ENCODE data around the gene ROPN1L. TPM values are rescaled to one million over a fixed set of nuclear protein-coding genes. Genes with fewer than 3 reads are reported as not detected.
A peak's percentile ranks its signal among the peaks of the same experiment; 100 is the strongest.

ROPN1L gene
- total and polyA plus RNA-seq, 5 donors from 2014 or later, result 3.0 to 14.4 (median 5.3) TPM

- Histone ChIP-seq H3K4me1 (ENCODE audit: control insufficient read depth, insufficient read depth, low read length, poor library complexity, severe bottlenecking) (no peaks in the 10 kb centered on the region), H3K27me3 (ENCODE audit: control insufficient read depth, insufficient read depth, low read length) (no peaks in the 10 kb centered on the region), H3K36me3 (ENCODE audit: control insufficient read depth, insufficient read depth, low read length) (no peaks in the 10 kb centered on the region), H3K4me3 (ENCODE audit: low read depth, low read length) (no peak overlapping the region), H3K27ac (ENCODE audit: insufficient read depth, low read length, poor library complexity, severe bottlenecking) (no peak overlapping the region), H3K9me3 (ENCODE audit: control insufficient read depth in 2 of 2, low read length in 2 of 2) (no peaks in the 10 kb centered on the region)
- Mint-ChIP-seq H3K27me3 (peaks cover 6% of the 10 kb centered on the region), H3K36me3 (peaks cover 8% of the 10 kb centered on the region), H3K9me3 (no peaks in the 10 kb centered on the region), H3K4me3 (no peak overlapping the region), H3K4me1 (peaks cover 0 to 8% (median 2%) of the 10 kb centered on the region in 4 donors), H3K27ac (peak overlapping the region in 1 of 3 donors; percentile 46)
- DNase-seq (peak in 1 of 3 donors; percentile 32), ATAC-seq (ENCODE audit: low read depth in 2 of 2) (no peak)
Observed at GRCh38 chr5:10467281-10468198, 25.9 kb downstream of the ROPN1L start.

- peaks cover 0 to 8% (median 2%) of the 10 kb centered on the region in 4 donors for H3K4me1 Mint-ChIP-seq
- ATAC-seq (ENCODE audit: low read depth in 2 of 2) (no peak), DNase-seq (no peak)
- no peaks in the 10 kb centered on the region for H3K4me1 ChIP-seq (ENCODE audit: control insufficient read depth, insufficient read depth, low read length, poor library complexity, severe bottlenecking)
- H3K27me3 Mint-ChIP-seq, result peaks cover 6% of the 10 kb centered on the region
- no peaks in the 10 kb centered on the region for H3K9me3 ChIP-seq (ENCODE audit: control insufficient read depth in 2 of 2, low read length in 2 of 2)
- no peak overlapping the region for H3K27ac ChIP-seq (ENCODE audit: insufficient read depth, low read length, poor library complexity, severe bottlenecking)
- H3K36me3 Mint-ChIP-seq, result peaks cover 11% of the 10 kb centered on the region
- no peak overlapping the region for H3K4me3 ChIP-seq (ENCODE audit: low read depth, low read length)
- H3K36me3 ChIP-seq (ENCODE audit: control insufficient read depth, insufficient read depth, low read length), result no peaks in the 10 kb centered on the region
- no peaks in the 10 kb centered on the region for H3K27me3 ChIP-seq (ENCODE audit: control insufficient read depth, insufficient read depth, low read length)
- H3K27ac Mint-ChIP-seq, result peak overlapping the region in 1 of 3 donors; percentile 46
- H3K9me3 Mint-ChIP-seq, result peaks cover 0 to 2% (median 0%) of the 10 kb centered on the region in 7 donors
- no peak overlapping the region for H3K4me3 Mint-ChIP-seq
Observed at GRCh38 chr5:10468256-10468655, 26.6 kb downstream of the ROPN1L start.

DNA sequence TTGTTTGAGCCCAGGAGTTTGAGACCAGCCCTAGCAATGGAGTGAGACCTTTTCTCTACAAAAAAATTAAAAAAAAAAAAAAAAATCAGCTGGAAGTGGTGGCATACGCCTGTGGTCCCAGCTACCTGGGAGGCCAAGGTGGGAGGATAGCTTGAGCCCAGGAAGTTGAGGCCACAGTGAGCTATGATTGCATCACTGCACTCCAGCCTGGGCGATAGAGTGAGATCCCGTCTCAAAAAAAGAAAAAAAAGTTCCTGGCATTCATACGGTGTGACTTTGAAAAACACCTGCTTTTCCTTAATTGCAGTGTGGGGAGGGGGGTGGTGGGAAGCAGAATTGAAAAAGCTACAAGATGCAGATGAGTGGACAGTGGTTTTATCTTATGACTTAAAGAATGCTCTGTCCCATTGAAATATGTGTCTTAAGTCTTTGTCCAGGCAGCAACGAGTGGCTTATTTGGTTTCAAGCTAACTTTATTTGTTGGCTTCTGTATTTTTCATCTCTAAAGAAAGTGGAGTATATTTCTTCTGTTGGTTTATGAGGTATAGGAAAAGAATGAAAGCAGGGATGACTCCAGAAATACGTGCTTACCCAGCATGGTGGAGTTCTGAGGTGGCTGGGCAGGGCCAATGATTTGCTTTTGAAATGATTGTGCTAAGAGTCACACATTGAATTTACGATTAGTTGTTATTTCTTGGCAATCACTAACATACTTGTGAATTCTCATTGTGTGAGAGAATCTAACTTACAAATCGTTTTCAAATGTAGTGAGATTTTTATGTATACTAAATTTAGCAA lies 27.8 kb downstream of the ROPN1L start:
- Mint-ChIP-seq H3K4me3 (no peak overlapping the region), H3K27me3 (peaks cover 6% of the 10 kb centered on the region), H3K4me1 (peaks cover 0 to 8% (median 2%) of the 10 kb centered on the region in 4 donors), H3K9me3 (peaks cover 0 to 3% (median 0%) of the 10 kb centered on the region in 7 donors), H3K27ac (no peak overlapping the region), H3K36me3 (peaks cover 6% of the 10 kb centered on the region)
- no peaks in the 10 kb centered on the region for H3K9me3 ChIP-seq (ENCODE audit: control insufficient read depth in 2 of 2, low read length in 2 of 2)
- H3K27me3 ChIP-seq (ENCODE audit: control insufficient read depth, insufficient read depth, low read length), result no peaks in the 10 kb centered on the region
- ATAC-seq (ENCODE audit: low read depth in 2 of 2) (no peak), DNase-seq (no peak)
- H3K36me3 ChIP-seq (ENCODE audit: control insufficient read depth, insufficient read depth, low read length), result no peaks in the 10 kb centered on the region
- no peaks in the 10 kb centered on the region for H3K4me1 ChIP-seq (ENCODE audit: control insufficient read depth, insufficient read depth, low read length, poor library complexity, severe bottlenecking)
- no peak overlapping the region for H3K4me3 ChIP-seq (ENCODE audit: low read depth, low read length)
- no peak overlapping the region for H3K27ac ChIP-seq (ENCODE audit: insufficient read depth, low read length, poor library complexity, severe bottlenecking)

- H3K4me3 ChIP-seq (ENCODE audit: low read depth, low read length), result no peak overlapping the region
- H3K27ac ChIP-seq (ENCODE audit: insufficient read depth, low read length, poor library complexity, severe bottlenecking), result no peak overlapping the region
- no peak for ATAC-seq (ENCODE audit: low read depth in 2 of 2)
- peaks cover 0 to under 1% of the 10 kb centered on the region in 2 experiments for H3K9me3 ChIP-seq (ENCODE audit: control insufficient read depth in 2 of 2, low read length in 2 of 2)
- Mint-ChIP-seq H3K27ac (no peak overlapping the region), H3K4me3 (no peak overlapping the region), H3K27me3 (peaks cover 11% of the 10 kb centered on the region), H3K4me1 (peaks cover 0 to 8% (median 2%) of the 10 kb centered on the region in 4 donors), H3K36me3 (peaks cover 6% of the 10 kb centered on the region), H3K9me3 (peaks cover 0 to 7% (median 0%) of the 10 kb centered on the region in 7 donors)
- H3K36me3 ChIP-seq (ENCODE audit: control insufficient read depth, insufficient read depth, low read length), result no peaks in the 10 kb centered on the region
- H3K27me3 ChIP-seq (ENCODE audit: control insufficient read depth, insufficient read depth, low read length), result no peaks in the 10 kb centered on the region
- H3K4me1 ChIP-seq (ENCODE audit: control insufficient read depth, insufficient read depth, low read length, poor library complexity, severe bottlenecking), result no peaks in the 10 kb centered on the region
- no peak for DNase-seq
Observed at GRCh38 chr5:10470669-10471068, 29.0 kb downstream of the ROPN1L start.

DNA sequence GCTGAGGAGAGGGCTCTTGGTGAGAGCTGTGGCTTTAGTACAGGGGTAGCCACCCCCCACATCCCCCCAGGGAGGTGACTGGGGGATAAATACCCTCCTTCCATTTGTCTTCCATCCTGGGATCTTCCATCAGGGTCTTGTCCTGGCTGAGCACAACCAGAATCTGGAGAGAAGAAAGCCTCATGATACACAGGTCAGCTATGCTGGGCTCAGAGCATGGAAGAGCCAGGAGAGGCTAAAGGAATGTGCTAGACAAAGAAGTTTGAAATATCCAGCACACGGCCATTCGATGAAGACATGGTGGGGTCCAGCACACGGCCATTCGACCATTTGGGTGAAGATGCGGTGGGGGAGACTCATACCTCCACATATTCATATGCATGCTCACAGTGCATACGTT lies 30.0 kb downstream of the ROPN1L start:
- H3K4me3 ChIP-seq (ENCODE audit: low read depth, low read length), result no peak overlapping the region
- H3K27ac ChIP-seq (ENCODE audit: insufficient read depth, low read length, poor library complexity, severe bottlenecking), result no peak overlapping the region
- H3K27me3 ChIP-seq (ENCODE audit: control insufficient read depth, insufficient read depth, low read length), result no peaks in the 10 kb centered on the region
- no peak for DNase-seq
- Mint-ChIP-seq H3K27ac (no peak overlapping the region), H3K4me3 (no peak overlapping the region), H3K9me3 (peaks cover 0 to 7% (median 3%) of the 10 kb centered on the region in 7 donors), H3K36me3 (peaks cover 3% of the 10 kb centered on the region), H3K27me3 (peaks cover 20% of the 10 kb centered on the region), H3K4me1 (peaks cover 0 to 5% (median 2%) of the 10 kb centered on the region in 4 donors)
- H3K9me3 ChIP-seq (ENCODE audit: control insufficient read depth in 2 of 2, low read length in 2 of 2), result peaks cover 0 to 3% of the 10 kb centered on the region in 2 experiments
- no peak for ATAC-seq (ENCODE audit: low read depth in 2 of 2)
- no peaks in the 10 kb centered on the region for H3K36me3 ChIP-seq (ENCODE audit: control insufficient read depth, insufficient read depth, low read length)
- no peaks in the 10 kb centered on the region for H3K4me1 ChIP-seq (ENCODE audit: control insufficient read depth, insufficient read depth, low read length, poor library complexity, severe bottlenecking)

- Mint-ChIP-seq H3K4me1 (no peaks in the 10 kb centered on the region), H3K4me3 (no peak overlapping the region), H3K9me3 (peaks cover 0 to 7% (median 5%) of the 10 kb centered on the region in 7 donors), H3K36me3 (peaks cover 3% of the 10 kb centered on the region), H3K27me3 (peaks cover 16% of the 10 kb centered on the region), H3K27ac (no peak overlapping the region)
- Histone ChIP-seq H3K27ac (ENCODE audit: insufficient read depth, low read length, poor library complexity, severe bottlenecking) (no peak overlapping the region), H3K27me3 (ENCODE audit: control insufficient read depth, insufficient read depth, low read length) (no peaks in the 10 kb centered on the region), H3K36me3 (ENCODE audit: control insufficient read depth, insufficient read depth, low read length) (no peaks in the 10 kb centered on the region), H3K4me1 (ENCODE audit: control insufficient read depth, insufficient read depth, low read length, poor library complexity, severe bottlenecking) (no peaks in the 10 kb centered on the region), H3K9me3 (ENCODE audit: control insufficient read depth in 2 of 2, low read length in 2 of 2) (peaks cover 0 to 3% of the 10 kb centered on the region in 2 experiments), H3K4me3 (ENCODE audit: low read depth, low read length) (no peak overlapping the region)
- DNase-seq, result no peak
- no peak for ATAC-seq (ENCODE audit: low read depth in 2 of 2)
Observed at GRCh38 chr5:10474521-10475075, 32.9 kb downstream of the ROPN1L start.

DNA sequence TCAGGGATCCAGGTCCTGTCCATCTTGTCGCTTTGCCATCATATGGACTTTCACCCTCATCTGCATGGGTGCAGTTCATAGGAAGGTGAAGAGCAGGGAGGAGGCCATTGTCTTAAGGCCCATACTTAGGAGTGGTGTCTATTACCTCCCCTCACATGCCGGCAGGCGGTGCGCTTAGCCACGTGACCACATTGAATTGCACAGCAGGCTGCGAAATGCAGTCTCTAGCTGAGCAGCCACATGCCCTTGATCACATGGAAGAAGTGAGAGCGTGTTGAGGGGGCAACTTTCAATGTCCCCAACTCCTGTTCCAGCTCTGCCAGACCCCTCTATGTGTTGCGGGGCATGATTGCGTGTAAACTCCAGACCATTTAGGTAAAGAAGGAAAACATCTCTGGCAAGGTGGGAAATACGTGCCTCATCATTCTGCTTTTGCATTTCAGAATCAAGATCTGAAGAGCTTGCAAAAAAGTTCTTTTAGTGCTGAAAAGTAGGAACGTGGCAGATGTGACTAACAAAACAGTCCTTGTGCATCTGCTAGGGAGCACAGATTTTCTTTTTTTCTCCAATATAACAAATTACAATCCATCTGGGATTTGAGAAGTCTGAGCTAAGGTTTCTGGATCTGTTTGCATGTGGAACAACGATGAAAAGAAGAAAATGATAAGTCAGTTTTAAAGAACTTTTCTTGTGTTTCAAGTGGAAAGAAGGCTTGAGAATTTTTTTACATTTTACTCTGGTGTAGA lies 34.4 kb downstream of the ROPN1L start:
- H3K4me3 Mint-ChIP-seq, result no peak overlapping the region
- H3K4me3 ChIP-seq (ENCODE audit: low read depth, low read length), result no peak overlapping the region
- no peak for ATAC-seq (ENCODE audit: low read depth in 2 of 2)
- H3K27me3 Mint-ChIP-seq, result peaks cover 16% of the 10 kb centered on the region
- no peak overlapping the region for H3K27ac Mint-ChIP-seq
- H3K4me1 ChIP-seq (ENCODE audit: control insufficient read depth, insufficient read depth, low read length, poor library complexity, severe bottlenecking), result no peaks in the 10 kb centered on the region
- H3K4me1 Mint-ChIP-seq, result no peaks in the 10 kb centered on the region
- no peaks in the 10 kb centered on the region for H3K36me3 ChIP-seq (ENCODE audit: control insufficient read depth, insufficient read depth, low read length)
- peaks cover 0 to 3% of the 10 kb centered on the region in 2 experiments for H3K9me3 ChIP-seq (ENCODE audit: control insufficient read depth in 2 of 2, low read length in 2 of 2)
- H3K27me3 ChIP-seq (ENCODE audit: control insufficient read depth, insufficient read depth, low read length), result no peaks in the 10 kb centered on the region
- H3K9me3 Mint-ChIP-seq, result peaks cover 0 to 7% (median 5%) of the 10 kb centered on the region in 7 donors
- DNase-seq, result no peak
- no peak overlapping the region for H3K27ac ChIP-seq (ENCODE audit: insufficient read depth, low read length, poor library complexity, severe bottlenecking)
- H3K36me3 Mint-ChIP-seq, result peaks cover 3% of the 10 kb centered on the region

Measured in CD4-positive, CD25-positive, alpha-beta regulatory T cell (primary cell).